ENCODE data around the gene KCNK3. TPM values are rescaled to one million over a fixed set of nuclear protein-coding genes. Genes with fewer than 3 reads are reported as not detected.

The KCNK3 gene
- total and polyA plus RNA-seq, 2 of the 13 experiments (the other 11 are each of a cell fraction or from before 2014, with no cell fraction given), result not detected

DNA sequence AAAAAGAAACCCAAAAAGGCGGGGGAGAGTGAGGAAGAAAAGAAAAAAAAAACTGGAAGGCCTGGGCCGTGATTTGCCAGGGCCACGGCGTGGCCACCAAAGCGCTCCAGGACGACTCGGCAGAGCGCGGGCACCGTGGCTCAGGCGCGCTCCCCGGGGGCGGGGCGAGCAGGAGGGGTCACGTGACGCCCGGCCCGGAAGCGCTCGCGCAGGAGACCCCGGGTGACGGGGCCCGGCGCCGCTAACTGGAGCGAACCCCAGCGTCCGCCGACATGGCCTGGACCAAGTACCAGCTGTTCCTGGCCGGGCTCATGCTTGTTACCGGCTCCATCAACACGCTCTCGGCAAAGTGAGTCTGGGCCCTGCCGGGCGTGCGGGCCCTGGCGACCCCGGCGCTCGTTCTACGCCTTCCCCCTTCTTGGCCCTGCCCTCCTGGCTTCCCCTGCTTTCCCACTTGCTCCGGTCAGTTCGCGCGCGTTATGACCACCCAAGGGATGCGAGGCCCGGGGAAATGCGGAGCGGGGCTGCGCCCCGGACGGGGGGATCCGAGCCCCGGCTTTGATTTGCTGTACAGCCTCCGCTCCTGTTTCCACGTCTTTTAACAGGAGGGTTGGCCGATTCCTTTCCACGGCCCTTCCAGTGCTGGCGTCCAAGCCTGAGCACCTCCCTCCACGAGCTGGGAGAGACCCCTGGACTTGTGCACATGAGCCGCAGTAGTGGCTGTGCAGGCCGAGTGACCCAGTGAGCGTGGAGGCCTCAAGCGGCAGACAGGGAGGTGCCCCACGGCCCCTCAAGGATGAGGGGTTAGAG, 71.8 kb downstream of the KCNK3 start, which contains the start of gene SLC35F6 (continued):
- TF ChIP-seq DBP (CRISPR knock-in tag; IDR thresholded peaks at IDR 0.05; ENCODE audit: not compliant biosample characterization) (no peak), RAD21 (CRISPR knock-in tag; IDR thresholded peaks at IDR 0.05) (peak; percentile 57; the same call in 1 of the 2 replicates), ZNF501 (CRISPR knock-in tag; IDR thresholded peaks at IDR 0.05) (peak; percentile 93), ZNF773 (CRISPR knock-in tag; IDR thresholded peaks at IDR 0.05; ENCODE audit: borderline replicate concordance) (peak; percentile 82; the same call in 1 of the 2 replicates), ZNF292 (CRISPR knock-in tag; IDR thresholded peaks at IDR 0.05; ENCODE audit: borderline replicate concordance, low read depth) (peak; percentile 32; the same call in 1 of the 2 replicates), ZC3H13 (CRISPR knock-in tag; IDR thresholded peaks at IDR 0.05) (no peak), ZNF432 (CRISPR knock-in tag; IDR thresholded peaks at IDR 0.05; ENCODE audit: borderline replicate concordance) (no peak), NFIC (IDR thresholded peaks at IDR 0.05; ENCODE audit: low read length) (no peak), ZNF720 (CRISPR knock-in tag; IDR thresholded peaks at IDR 0.05) (no peak), SCMH1 (CRISPR knock-in tag; IDR thresholded peaks at IDR 0.05; ENCODE audit: borderline replicate concordance) (no peak), TBX2 (CRISPR knock-in tag; IDR thresholded peaks at IDR 0.05; ENCODE audit: borderline replicate concordance) (peak; percentile 81), RORA (CRISPR knock-in tag; IDR thresholded peaks at IDR 0.05) (no peak), ZNF20 (CRISPR knock-in tag; IDR thresholded peaks at IDR 0.05) (no peak; the same call in 1 of the 2 replicates), ZNF354B (CRISPR knock-in tag; IDR thresholded peaks at IDR 0.05) (peak; percentile 65; the same call in 1 of the 2 replicates), CREB1 (IDR thresholded peaks at IDR 0.05) (peak; percentile 45; the same call in 1 of the 2 replicates), CREB1 (CRISPR knock-in tag; IDR thresholded peaks at IDR 0.05) (no peak), PREB (CRISPR knock-in tag; IDR thresholded peaks at IDR 0.05) (0 out of 2 replicates have a peak, but pooled peaks have one; percentile 43), ZNF878 (CRISPR knock-in tag; IDR thresholded peaks at IDR 0.05) (no peak; the same call in 1 of the 2 replicates), ZNF431 (CRISPR knock-in tag; IDR thresholded peaks at IDR 0.05; ENCODE audit: borderline replicate concordance, low read depth) (no peak), TGIF2 (CRISPR knock-in tag; IDR thresholded peaks at IDR 0.05) (peak; percentile 85; the same call in 1 of the 2 replicates), ZNF264 (CRISPR knock-in tag; IDR thresholded peaks at IDR 0.05) (no peak; the same call in 1 of the 2 replicates), ETV5 (CRISPR knock-in tag; IDR thresholded peaks at IDR 0.05; ENCODE audit: borderline replicate concordance) (peak; percentile 80; the same call in 1 of the 2 replicates), ZNF335 (CRISPR knock-in tag; IDR thresholded peaks at IDR 0.05) (0 out of 2 replicates have a peak, but pooled peaks have one; percentile 66)
- TF ChIP-seq, protein P1, sequence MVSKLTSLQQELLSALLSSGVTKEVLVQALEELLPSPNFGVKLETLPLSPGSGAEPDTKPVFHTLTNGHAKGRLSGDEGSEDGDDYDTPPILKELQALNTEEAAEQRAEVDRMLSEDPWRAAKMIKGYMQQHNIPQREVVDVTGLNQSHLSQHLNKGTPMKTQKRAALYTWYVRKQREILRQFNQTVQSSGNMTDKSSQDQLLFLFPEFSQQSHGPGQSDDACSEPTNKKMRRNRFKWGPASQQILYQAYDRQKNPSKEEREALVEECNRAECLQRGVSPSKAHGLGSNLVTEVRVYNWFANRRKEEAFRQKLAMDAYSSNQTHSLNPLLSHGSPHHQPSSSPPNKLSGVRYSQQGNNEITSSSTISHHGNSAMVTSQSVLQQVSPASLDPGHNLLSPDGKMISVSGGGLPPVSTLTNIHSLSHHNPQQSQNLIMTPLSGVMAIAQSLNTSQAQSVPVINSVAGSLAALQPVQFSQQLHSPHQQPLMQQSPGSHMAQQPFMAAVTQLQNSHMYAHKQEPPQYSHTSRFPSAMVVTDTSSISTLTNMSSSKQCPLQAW (CRISPR knock-in tag; IDR thresholded peaks at IDR 0.05), result peak; percentile 54
- TF ChIP-seq, protein P2, sequence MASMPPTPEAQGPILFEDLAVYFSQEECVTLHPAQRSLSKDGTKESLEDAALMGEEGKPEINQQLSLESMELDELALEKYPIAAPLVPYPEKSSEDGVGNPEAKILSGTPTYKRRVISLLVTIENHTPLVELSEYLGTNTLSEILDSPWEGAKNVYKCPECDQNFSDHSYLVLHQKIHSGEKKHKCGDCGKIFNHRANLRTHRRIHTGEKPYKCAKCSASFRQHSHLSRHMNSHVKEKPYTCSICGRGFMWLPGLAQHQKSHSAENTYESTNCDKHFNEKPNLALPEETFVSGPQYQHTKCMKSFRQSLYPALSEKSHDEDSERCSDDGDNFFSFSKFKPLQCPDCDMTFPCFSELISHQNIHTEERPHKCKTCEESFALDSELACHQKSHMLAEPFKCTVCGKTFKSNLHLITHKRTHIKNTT (CRISPR knock-in tag; IDR thresholded peaks at IDR 0.05), result no peak

Data from HepG2 (cell line).